LoVo (cell line): ENCODE measurements around the gene CYP2C19.
"Not testable (repeated sequence)": the region's sequence is repeated elsewhere in the genome, so short reads cannot be mapped to it uniquely, and the experiment has no call there.

Experiments
- DNase-seq: peaks from one replicate; pipeline ENCODE4 v3.0.0-alpha.2; 2016; ENCODE audit warnings: low spot score

CYP2C19 gene

GRCh38 chr10:94762393-94762792, at the start of gene CYP2C19:
CYP2C19 (plus strand) TSS chr10:94762681; CDS start chr10:94762706, 25 bp downstream.
- DNase-seq = no peak

DNA sequence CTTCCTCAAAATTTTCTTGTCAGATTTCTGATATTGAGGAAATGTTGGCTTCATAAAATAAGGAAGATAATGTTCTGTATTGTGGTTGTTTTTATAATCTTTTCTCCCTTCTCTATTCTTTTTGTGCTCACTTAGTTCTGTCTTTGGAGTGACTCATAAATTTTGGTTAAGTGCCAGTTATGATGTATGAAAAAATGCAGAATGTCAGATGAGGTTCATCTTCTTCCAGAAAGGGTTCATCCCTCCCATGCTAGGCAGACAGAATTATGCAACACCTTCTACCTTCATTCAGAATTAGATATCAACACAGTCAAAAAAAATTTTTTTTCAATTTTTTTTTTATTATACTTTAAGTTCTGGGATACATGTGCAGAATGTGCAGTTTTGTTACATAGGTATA, 36.6 kb upstream of the CYP2C19 start:
- DNase-seq = no peak

DNA sequence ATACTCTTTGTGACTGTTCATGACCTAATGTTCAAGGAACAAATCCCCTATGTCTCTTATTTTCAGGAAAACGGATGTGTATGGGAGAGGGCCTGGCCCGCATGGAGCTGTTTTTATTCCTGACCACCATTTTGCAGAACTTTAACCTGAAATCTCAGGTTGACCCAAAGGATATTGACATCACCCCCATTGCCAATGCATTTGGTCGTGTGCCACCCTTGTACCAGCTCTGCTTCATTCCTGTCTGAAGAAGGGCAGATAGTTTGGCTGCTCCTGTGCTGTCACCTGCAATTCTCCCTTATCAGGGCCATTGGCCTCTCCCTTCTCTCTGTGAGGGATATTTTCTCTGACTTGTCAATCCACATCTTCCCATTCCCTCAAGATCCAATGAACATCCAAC, 27.3 kb upstream of the CYP2C19 start:
- no peak for DNase-seq

DNA sequence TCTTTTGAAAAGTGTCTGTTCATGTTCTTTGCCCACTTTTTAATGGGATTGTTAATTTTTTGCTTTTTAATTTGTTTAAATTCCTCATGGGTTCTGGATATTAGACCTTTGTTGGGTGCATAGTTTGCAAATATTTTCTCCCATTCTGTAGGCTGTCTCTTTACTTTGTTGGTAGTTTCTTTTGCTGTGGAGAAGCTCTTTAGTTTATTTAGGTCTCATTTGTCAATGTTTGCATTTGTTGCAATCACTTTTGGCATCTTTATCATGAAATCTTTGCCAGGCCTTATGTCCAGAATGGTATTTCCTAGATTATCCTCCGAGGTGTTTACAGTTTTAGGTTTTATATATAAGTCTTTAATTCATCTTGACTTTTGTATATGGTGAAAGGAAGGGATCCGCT, 23.9 kb upstream of the CYP2C19 start:
- no peak for DNase-seq

DNA sequence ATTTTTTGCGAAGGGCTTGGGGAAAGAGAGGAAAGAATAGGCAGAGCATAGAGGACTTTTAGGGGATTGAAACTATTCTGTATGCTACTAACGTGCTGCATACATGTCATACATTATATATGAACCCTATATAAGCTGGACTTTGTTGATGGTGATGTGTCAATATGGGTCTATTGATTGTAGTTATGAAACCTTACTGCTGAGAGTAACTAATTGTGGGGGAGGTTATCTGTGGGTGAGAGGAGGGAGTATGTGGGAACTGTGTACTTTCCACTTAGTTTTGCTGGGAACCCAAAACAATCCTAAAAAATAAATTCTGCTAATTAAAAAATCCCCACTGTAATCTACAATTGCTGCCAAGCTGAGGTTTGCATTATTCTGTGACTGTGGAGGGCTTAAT, 15.3 kb upstream of the CYP2C19 start:
- DNase-seq = no peak

GRCh38 chr10:94747838-94748237, 14.6 kb upstream of the CYP2C19 start:
- no peak for DNase-seq

DNA sequence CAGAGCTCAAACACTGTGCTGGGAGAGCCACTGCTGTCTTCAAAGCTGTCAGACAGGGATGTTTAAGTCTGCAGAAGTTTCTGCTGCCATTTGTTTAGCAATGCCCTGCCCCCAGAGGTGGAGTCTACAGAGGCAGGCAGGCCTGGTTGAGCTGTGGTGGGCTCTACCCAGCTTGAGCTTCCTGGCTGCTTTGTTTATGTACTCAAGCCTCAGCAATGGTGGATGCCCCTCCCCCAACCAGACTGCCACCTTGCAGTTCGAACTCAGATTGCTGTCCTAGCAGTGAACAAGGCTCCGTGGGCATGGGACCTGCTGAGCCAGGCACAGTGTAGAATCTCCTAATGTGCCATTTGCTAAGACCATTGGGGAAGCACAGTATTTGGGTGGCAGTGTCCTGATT, 4.6 kb upstream of the CYP2C19 start:
- no peak for DNase-seq

GRCh38 chr10:94760586-94761178, 1.8 kb upstream of the CYP2C19 start:
- DNase-seq = no peak

DNA sequence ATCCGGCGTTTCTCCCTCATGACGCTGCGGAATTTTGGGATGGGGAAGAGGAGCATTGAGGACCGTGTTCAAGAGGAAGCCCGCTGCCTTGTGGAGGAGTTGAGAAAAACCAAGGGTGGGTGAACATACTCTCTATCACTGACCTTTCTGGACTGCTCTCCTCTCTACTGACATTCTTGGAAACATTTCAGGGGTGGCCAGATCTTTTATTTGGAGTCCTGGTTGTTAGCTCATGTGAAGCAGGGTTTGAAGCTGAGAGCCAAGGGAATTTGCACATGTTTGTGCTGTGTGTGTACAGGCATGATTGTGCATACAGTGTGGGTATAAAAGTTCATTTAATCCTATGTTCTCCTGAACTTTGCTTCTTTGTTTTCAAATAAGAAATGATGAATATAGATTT, 12.9 kb downstream of the CYP2C19 start:
- not testable (repeated sequence) for DNase-seq

- DNase-seq = no peak
Measured at GRCh38 chr10:94777886-94778458, 15.5 kb downstream of the CYP2C19 start.

DNA sequence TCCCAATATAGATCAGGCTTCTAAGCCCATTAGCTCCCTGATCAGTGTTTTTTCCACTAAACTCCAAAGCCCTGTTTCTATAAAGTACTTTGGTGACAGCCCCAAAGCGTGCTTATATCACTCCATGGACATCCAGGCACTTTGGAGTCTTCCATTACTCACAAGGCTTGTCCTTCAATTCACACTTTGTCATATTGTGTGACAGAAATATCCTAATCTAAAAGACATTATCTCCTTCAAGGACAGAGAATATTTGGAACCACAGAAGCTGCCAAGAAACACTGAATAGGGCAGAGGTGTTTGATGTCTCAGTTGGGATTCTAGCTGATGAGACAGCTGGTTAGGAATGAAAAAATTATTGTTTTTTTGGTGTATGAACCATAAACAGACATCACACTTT, 18.4 kb downstream of the CYP2C19 start:
- no peak for DNase-seq

- no peak for DNase-seq
Measured at GRCh38 chr10:94784256-94784655, 21.8 kb downstream of the CYP2C19 start.

- DNase-seq = no peak
Measured at GRCh38 chr10:94785211-94785610, 22.7 kb downstream of the CYP2C19 start.

GRCh38 chr10:94800551-94800950, 38.1 kb downstream of the CYP2C19 start:
- DNase-seq = not testable (repeated sequence)

DNA sequence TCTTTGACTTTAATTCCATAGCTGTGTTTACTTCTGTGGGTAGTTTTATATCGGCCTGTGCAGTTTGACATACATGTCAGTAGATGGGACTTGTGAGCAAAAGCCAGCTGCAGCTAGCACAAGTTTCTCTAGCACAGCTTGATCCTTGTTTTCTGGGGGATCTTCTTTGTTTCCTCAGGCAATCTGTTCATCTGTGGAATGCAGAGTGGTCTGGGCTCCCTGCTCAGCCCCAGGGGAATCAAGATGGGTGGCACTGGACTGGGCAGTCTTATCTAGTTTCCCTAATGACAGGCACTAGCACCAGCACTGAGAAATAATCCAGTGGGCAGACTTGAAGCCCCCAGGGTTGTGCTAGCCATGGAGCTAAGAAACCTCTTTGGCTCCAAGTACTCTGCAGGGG, 40.8 kb downstream of the CYP2C19 start:
- DNase-seq = no peak

DNA sequence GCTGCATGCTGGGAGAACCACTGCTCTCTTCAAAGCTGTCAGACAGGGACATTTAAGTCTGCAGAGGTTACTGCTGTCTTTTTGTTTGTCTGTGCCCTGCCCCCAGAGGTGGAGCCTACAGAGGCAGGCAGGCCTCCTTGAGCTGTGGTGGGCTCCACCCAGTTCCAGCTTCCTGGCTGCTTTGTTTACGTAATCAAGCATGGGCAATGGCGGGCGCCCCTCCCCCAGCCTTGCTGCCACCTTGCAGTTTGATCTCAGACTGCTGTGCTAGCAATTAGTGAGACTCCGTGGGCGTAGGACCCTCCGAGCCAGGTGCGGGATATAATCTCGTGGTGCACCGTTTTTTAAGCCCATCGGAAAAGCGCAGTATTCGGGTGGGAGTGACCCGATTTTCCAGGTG, 67.5 kb downstream of the CYP2C19 start:
- DNase-seq = not testable (repeated sequence)

GRCh38 chr10:94846204-94846603, 83.7 kb downstream of the CYP2C19 start:
- DNase-seq = no peak

- no peak for DNase-seq
Measured at GRCh38 chr10:94850766-94851165, 88.3 kb downstream of the CYP2C19 start.

DNA sequence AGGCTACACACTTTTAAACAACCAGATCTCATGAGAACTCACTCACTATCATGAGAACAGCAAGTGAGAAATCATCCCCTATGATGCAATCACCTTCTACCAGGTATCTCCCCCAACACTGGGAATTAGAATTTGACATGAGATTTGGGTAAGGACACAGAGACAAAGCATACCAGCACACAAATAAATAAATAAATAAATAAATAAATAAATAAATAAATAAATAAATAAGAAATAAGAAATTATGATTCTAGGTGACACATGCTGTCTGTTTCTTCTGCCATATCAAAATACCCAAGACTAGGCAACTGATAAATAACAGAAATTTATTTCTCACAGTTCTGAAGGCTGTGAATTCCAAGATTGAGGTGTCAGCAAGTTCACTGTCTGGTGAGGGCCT, 88.8 kb downstream of the CYP2C19 start:
- DNase-seq = no peak

DNA sequence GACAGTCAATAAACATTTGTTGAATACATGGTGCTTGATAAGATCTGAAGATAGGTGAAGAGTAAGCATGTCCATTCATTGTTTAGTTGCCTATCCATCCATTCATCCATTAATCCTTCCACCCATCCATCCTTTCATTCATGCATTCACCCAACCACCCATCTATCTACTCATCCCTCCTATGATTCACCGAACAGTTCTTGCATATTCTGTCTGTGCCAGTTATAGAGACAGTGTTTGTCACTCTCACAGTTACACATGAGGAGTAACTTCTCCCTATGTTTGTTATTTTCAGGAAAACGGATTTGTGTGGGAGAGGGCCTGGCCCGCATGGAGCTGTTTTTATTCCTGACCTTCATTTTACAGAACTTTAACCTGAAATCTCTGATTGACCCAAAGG, 90.0 kb downstream of the CYP2C19 start:
- DNase-seq = no peak

DNA sequence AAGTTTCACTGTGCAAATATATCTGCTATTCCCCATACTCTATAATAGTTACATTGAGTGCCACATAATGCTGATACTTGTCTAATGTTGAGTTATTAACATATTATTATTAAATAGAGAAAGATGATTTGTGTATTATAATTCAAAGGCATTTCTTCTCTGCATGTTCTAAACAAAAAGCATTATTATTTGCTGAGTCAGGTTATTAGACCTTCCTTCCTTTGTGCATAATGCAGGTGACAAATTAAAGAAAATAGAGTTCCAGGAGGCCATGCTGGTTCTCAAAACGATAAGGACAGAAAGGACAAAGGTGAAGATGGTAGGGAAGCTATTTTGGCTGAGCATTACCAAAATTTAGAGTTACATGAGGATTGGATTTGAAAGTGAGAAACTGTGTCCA, 90.6 kb downstream of the CYP2C19 start:
- DNase-seq = no peak

GRCh38 chr10:94858005-94858404, 95.5 kb downstream of the CYP2C19 start:
- DNase-seq = no peak

- no peak for DNase-seq
Measured at GRCh38 chr10:94859086-94859485, 96.6 kb downstream of the CYP2C19 start.

DNA sequence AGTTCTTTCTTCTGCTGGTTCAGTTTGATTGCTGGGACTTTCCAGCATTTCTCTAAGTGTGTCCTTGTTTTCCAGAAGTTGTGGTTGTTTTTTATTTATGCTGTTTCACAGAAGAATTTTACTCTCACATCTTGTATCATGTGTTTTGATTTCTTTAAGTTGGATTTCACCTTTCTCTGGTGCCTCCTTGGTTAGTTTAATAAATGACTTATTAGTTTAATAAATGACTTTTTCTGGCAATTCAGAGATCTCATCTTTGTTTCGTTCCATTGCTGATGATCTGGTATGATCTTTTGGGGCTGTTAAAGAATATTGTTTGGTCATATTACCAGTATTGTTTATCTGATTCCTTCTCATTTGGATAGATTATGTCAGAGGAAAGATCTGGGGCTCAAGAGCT, 116.2 kb downstream of the CYP2C19 start:
- no peak for DNase-seq
